ENCODE data around the gene AIFM3.

DNA sequence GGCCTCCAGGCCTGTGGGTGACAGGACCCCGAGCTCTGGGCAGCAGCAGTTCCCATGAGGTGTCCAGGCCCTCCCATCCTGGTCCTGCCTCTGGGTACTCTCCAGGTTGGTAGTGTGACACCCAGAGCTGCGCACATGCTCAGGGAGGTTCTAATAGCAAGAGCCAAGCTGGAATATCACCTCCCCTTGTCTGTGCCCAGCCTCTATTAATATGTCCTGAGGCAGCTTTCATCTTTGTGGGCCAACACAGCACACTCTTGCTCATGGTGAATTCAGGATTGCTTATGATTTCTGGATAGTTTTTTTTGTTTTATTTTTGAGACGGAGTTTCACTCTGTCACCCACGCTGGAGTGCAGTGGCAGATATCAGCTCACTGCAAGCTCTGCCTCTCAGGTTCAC lies 51.3 kb downstream of the AIFM3 start:
- TF ChIP-seq, protein P1, sequence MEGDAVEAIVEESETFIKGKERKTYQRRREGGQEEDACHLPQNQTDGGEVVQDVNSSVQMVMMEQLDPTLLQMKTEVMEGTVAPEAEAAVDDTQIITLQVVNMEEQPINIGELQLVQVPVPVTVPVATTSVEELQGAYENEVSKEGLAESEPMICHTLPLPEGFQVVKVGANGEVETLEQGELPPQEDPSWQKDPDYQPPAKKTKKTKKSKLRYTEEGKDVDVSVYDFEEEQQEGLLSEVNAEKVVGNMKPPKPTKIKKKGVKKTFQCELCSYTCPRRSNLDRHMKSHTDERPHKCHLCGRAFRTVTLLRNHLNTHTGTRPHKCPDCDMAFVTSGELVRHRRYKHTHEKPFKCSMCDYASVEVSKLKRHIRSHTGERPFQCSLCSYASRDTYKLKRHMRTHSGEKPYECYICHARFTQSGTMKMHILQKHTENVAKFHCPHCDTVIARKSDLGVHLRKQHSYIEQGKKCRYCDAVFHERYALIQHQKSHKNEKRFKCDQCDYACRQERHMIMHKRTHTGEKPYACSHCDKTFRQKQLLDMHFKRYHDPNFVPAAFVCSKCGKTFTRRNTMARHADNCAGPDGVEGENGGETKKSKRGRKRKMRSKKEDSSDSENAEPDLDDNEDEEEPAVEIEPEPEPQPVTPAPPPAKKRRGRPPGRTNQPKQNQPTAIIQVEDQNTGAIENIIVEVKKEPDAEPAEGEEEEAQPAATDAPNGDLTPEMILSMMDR (conservative IDR thresholded peaks at IDR 0.05 in 1 of 2, IDR thresholded peaks at IDR 0.05 in 1 of 2; ENCODE audit: extremely low read depth in 1 of 2, insufficient read depth in 1 of 2, low read depth in 1 of 2, low read length in 2 of 2) = no peak
- no peak for TF ChIP-seq EZH2 (IDR thresholded peaks at IDR 0.05; ENCODE audit: borderline replicate concordance, low read length)

Measured in mammary epithelial cell (primary cell).